ENCODE measurements around the gene PHLDA2.

DNA sequence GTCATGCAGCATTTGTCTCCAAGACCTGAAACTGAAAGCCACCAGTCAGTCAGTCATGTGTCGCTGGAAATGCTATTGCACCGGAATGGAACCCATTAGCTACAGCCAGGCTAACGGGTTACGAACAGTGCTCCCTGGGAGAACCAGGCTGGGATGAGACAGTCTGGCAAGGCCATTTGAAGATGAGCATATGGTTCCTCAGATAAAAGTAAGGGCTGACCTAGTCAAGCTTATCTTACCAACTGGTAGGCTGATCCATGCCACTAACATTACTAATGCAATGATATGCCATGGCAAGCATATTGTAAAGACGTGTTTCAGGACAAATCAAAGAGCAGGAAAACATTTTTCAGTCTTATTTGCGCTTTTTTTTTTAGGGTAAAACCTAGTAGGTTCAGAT, 34.5 kb upstream of the PHLDA2 start:
- no peak for TF ChIP-seq POLR2AphosphoS5 (IDR thresholded peaks at IDR 0.05; ENCODE audit: low read depth, low read length)
- TF ChIP-seq, protein P1, sequence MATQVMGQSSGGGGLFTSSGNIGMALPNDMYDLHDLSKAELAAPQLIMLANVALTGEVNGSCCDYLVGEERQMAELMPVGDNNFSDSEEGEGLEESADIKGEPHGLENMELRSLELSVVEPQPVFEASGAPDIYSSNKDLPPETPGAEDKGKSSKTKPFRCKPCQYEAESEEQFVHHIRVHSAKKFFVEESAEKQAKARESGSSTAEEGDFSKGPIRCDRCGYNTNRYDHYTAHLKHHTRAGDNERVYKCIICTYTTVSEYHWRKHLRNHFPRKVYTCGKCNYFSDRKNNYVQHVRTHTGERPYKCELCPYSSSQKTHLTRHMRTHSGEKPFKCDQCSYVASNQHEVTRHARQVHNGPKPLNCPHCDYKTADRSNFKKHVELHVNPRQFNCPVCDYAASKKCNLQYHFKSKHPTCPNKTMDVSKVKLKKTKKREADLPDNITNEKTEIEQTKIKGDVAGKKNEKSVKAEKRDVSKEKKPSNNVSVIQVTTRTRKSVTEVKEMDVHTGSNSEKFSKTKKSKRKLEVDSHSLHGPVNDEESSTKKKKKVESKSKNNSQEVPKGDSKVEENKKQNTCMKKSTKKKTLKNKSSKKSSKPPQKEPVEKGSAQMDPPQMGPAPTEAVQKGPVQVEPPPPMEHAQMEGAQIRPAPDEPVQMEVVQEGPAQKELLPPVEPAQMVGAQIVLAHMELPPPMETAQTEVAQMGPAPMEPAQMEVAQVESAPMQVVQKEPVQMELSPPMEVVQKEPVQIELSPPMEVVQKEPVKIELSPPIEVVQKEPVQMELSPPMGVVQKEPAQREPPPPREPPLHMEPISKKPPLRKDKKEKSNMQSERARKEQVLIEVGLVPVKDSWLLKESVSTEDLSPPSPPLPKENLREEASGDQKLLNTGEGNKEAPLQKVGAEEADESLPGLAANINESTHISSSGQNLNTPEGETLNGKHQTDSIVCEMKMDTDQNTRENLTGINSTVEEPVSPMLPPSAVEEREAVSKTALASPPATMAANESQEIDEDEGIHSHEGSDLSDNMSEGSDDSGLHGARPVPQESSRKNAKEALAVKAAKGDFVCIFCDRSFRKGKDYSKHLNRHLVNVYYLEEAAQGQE (IDR thresholded peaks at IDR 0.05; ENCODE audit: insufficient read depth in 1 of 2, low read depth in 2 of 2, low read length in 2 of 2): no peak
- no peak for TF ChIP-seq SIN3A (IDR thresholded peaks at IDR 0.05; ENCODE audit: borderline replicate concordance, insufficient read depth, low read length)
- no peak for TF ChIP-seq FOXP2 (optimal IDR thresholded peaks at IDR 0.05; ENCODE audit: borderline replicate concordance, extremely low read depth, extremely low read length, insufficient read depth)
- no peak for TF ChIP-seq TAF1 (IDR thresholded peaks at IDR 0.05; ENCODE audit: borderline replicate concordance, insufficient read depth, low read length)

Measured in PFSK-1 (cell line).